ENCODE results near the gene BCOR.

GRCh38 chrX:40057405-40057804 lies 40.4 kb downstream of the BCOR start:
- TF ChIP-seq CTCF (IDR thresholded peaks at IDR 0.05; ENCODE audit: low read length) (peak; percentile 10; the same call in 1 of the 2 replicates), EZH2 (IDR thresholded peaks at IDR 0.05; ENCODE audit: borderline replicate concordance, low read length) (no peak)

Measured in OCI-LY1 (cell line).